H9 (cell line): ENCODE results near the gene CADM1. TPM values are rescaled to one million over a fixed set of nuclear protein-coding genes. Genes with fewer than 3 reads are reported as not detected.

Experiments used
- DNase-seq: peaks from one replicate; pipeline ENCODE4 v3.0.0-alpha.2; 2017
- H2AFZ ChIP-seq: one replicate; pipeline ENCODE4 v1.6.1; 2013; ENCODE audit warnings: mild to moderate bottlenecking, low read length, control low read depth, moderate library complexity
- H2AK5ac ChIP-seq: 2 replicates; pipeline ENCODE4 v1.6.1; 2013; ENCODE audit warnings: low read length, control low read depth, mixed read lengths; ENCODE audit not compliant: insufficient read length
- H2BK120ac ChIP-seq: one replicate; pipeline ENCODE4 v1.6.1; 2013; ENCODE audit warnings: low read depth, mild to moderate bottlenecking, low read length, control low read depth, inconsistent platforms; ENCODE audit not compliant: poor library complexity, severe bottlenecking
- H2BK12ac ChIP-seq: 2 replicates; pipeline ENCODE4 v1.6.1; 2013; ENCODE audit warnings: low read length, control low read depth, mixed read lengths, low read depth; ENCODE audit not compliant: insufficient read length
- H2BK15ac ChIP-seq: 2 replicates; pipeline ENCODE4 v1.6.1; 2013; ENCODE audit warnings: low read depth, low read length, control low read depth
- H2BK20ac ChIP-seq: one replicate; pipeline ENCODE4 v1.6.1; 2013; ENCODE audit warnings: low read depth, mild to moderate bottlenecking, low read length, control low read depth, inconsistent platforms; ENCODE audit not compliant: poor library complexity, severe bottlenecking
- H2BK5ac ChIP-seq: 2 replicates; pipeline ENCODE4 v1.6.1; 2013; ENCODE audit warnings: low read length, control low read depth, mixed read lengths; ENCODE audit not compliant: insufficient read length
- H3K14ac ChIP-seq: 2 replicates; pipeline ENCODE4 v1.6.1; 2013; ENCODE audit warnings: low read length, control low read depth; ENCODE audit not compliant: insufficient read depth
- H3K18ac ChIP-seq: 2 replicates; pipeline ENCODE4 v1.6.1; 2013; ENCODE audit warnings: low read depth, mild to moderate bottlenecking, mixed read lengths, low read length, control low read depth; ENCODE audit not compliant: insufficient read length
- H3K23ac ChIP-seq: 2 replicates; pipeline ENCODE4 v1.6.1; 2013; ENCODE audit warnings: low read length, control low read depth, mixed read lengths, low read depth; ENCODE audit not compliant: insufficient read length
- H3K23me2 ChIP-seq: 2 replicates; pipeline ENCODE4 v1.6.1; 2013; ENCODE audit warnings: low read depth, mild to moderate bottlenecking, mixed read lengths, low read length, control low read depth; ENCODE audit not compliant: insufficient read length, poor library complexity, severe bottlenecking
- H3K27ac ChIP-seq: 2 replicates; pipeline ENCODE4 v1.5.1; 2013; ENCODE audit warnings: low read length, control low read depth, mixed read lengths, low read depth; ENCODE audit not compliant: insufficient read length
- H3K27me3 ChIP-seq: 2 replicates; pipeline ENCODE4 v1.6.1; 2013; ENCODE audit warnings: low read length, control low read depth, inconsistent platforms; ENCODE audit not compliant: insufficient read depth
- H3K4ac ChIP-seq: 2 replicates; pipeline ENCODE4 v1.6.1; 2013; ENCODE audit warnings: low read depth, mild to moderate bottlenecking, control low read depth, inconsistent platforms, low read length, moderate library complexity
- H3K4me1 ChIP-seq: 2 replicates; pipeline ENCODE4 v1.6.1; 2013; ENCODE audit warnings: low read length, control low read depth, inconsistent platforms; ENCODE audit not compliant: insufficient read depth
- H3K4me2 ChIP-seq: 2 replicates; pipeline ENCODE4 v1.6.1; 2013; ENCODE audit warnings: low read length, control low read depth, mixed read lengths; ENCODE audit not compliant: insufficient read length, insufficient read depth
- H3K56ac ChIP-seq: 2 replicates; pipeline ENCODE4 v1.6.1; 2013; ENCODE audit warnings: low read depth, mild to moderate bottlenecking, mixed read lengths, low read length, control low read depth; ENCODE audit not compliant: insufficient read length
- H3K79me1 ChIP-seq: 2 replicates; pipeline ENCODE4 v1.6.1; 2013; ENCODE audit warnings: low read depth, mild to moderate bottlenecking, moderate library complexity, low read length, control low read depth, inconsistent platforms; ENCODE audit not compliant: insufficient read depth, poor library complexity, severe bottlenecking
- H3K79me2 ChIP-seq: 2 replicates; pipeline ENCODE4 v1.6.1; 2013; ENCODE audit warnings: low read length, control low read depth, inconsistent platforms; ENCODE audit not compliant: insufficient read depth
- H3K9ac ChIP-seq: 2 replicates; pipeline ENCODE4 v1.6.1; 2013; ENCODE audit warnings: low read length, control low read depth, mixed read lengths; ENCODE audit not compliant: insufficient read length; ENCODE audit errors: extremely low read depth
- H3K9me3 ChIP-seq: one replicate; pipeline ENCODE4 v1.6.1; 2013; ENCODE audit warnings: low read depth, low read length, inconsistent platforms; ENCODE audit not compliant: control insufficient read depth
- H3T11ph ChIP-seq: one replicate; pipeline ENCODE4 v1.6.1; 2013; ENCODE audit warnings: mild to moderate bottlenecking, low read length, control low read depth, inconsistent platforms
- H4K20me1 ChIP-seq: one replicate; pipeline ENCODE4 v1.6.1; 2013; ENCODE audit not compliant: control insufficient read depth, insufficient read length, insufficient read depth
- H4K5ac ChIP-seq: 2 replicates; pipeline ENCODE4 v1.6.1; 2013; ENCODE audit warnings: low read depth, mild to moderate bottlenecking, mixed read lengths, low read length, control low read depth; ENCODE audit not compliant: insufficient read length
- H4K8ac ChIP-seq: replicated peaks from 2 replicates; pipeline ENCODE4 v1.6.1; 2013; ENCODE audit warnings: low read length, control low read depth, mixed read lengths, low read depth; ENCODE audit not compliant: insufficient read length
- H4K91ac ChIP-seq: 2 replicates; pipeline ENCODE4 v1.6.1; 2013; ENCODE audit warnings: low read depth, mild to moderate bottlenecking, moderate library complexity, mixed read lengths, low read length, control low read depth; ENCODE audit not compliant: insufficient read length
- H3K27ac Mint-ChIP-seq, 3 experiments: 2 replicates in 2 of 3; 3 replicates in 1 of 3; pipeline ENCODE4 v1.8.0; 2020 to 2021; ENCODE audit warnings: mixed read lengths in 3 of 3, mild to moderate bottlenecking in 1 of 3, moderate library complexity in 1 of 3
- H3K27me3 Mint-ChIP-seq: 2 replicates; pipeline ENCODE4 v1.8.0; 2021; ENCODE audit warnings: low read depth, mild to moderate bottlenecking, moderate library complexity, mixed read lengths
- H3K36me3 Mint-ChIP-seq, 3 experiments: 2 replicates in 2 of 3; 3 replicates in 1 of 3; pipeline ENCODE4 v1.8.0; 2020 to 2021; ENCODE audit warnings: low read depth in 3 of 3, mixed read lengths in 3 of 3; ENCODE audit not compliant: insufficient read depth in 1 of 3
- H3K4me1 Mint-ChIP-seq, 2 experiments: 2 replicates each; pipeline ENCODE4 v1.8.0; 2020; ENCODE audit warnings: mixed read lengths in 2 of 2
- H3K4me3 Mint-ChIP-seq, 2 experiments: 2 replicates in 1 of 2; 3 replicates in 1 of 2; pipeline ENCODE4 v1.8.0; 2020 to 2021; ENCODE audit warnings: mild to moderate bottlenecking in 2 of 2, mixed read lengths in 2 of 2, moderate library complexity in 1 of 2
- H3K9me3 Mint-ChIP-seq, 2 experiments: 2 replicates in 1 of 2; 3 replicates in 1 of 2; pipeline ENCODE4 v1.8.0; 2020; ENCODE audit warnings: mild to moderate bottlenecking in 2 of 2, mixed read lengths in 2 of 2, moderate library complexity in 1 of 2
- WGBS: extraction: QIAGEN DNeasy Blood & Tissue Kit; methylation state at CpG from one replicate; pipeline ENCODE4 v1.1.7; 2013; ENCODE audit warnings: missing lambda C conversion rate, low lambda C conversion rate, mixed read lengths; ENCODE audit not compliant: insufficient read length; ENCODE audit errors: extremely low coverage; 5-methylcytosine and 5-hydroxymethylcytosine counted together
- total RNA-seq: library from RNA; stranded (reverse); gene quantifications from 2 replicates; pipeline ENCODE4 v1.2.1, GENCODE V29; 2021
- TF ChIP-seq, protein P1 (sequence below): fragments of 200-600 bp; sonication (generic); conservative IDR thresholded peaks from 3 replicates; pipeline ENCODE4 v1.8.0; 2021; ENCODE audit warnings: antibody characterized with exemption, mild to moderate bottlenecking

Gene CADM1
- total RNA-seq, 1 experiment from 2014 or later = 11.9 TPM

DNA sequence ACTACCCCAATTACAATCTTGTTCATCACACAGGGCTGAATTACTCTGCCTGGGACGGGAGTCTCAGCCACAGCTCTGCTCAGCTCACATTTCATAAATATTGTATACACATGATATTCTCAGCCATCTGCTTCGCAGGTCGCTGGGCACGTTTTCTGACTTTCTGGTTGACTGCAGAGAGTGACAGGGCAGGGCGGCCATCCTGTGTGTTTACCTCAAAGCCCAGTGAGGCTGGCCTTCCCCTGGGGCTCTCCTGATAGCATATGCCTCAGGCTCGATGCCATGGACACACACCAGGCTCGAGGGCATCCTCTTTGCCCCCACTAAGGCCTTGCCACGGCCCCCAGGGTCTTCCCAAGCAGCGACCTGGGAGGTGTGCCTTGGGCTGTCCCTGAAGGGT, 345.0 kb downstream of the CADM1 start:
- Histone ChIP-seq H4K91ac (no peak overlapping the region), H3K56ac (no peak overlapping the region), H3K9me3 (no peaks in the 10 kb centered on the region), H3K4me2 (no peak overlapping the region), H2BK120ac (no peak overlapping the region), H2AFZ (no peak overlapping the region), H2BK5ac (no peak overlapping the region), H3K4ac (no peak overlapping the region), H2BK15ac (no peak overlapping the region), H2BK20ac (no peak overlapping the region), H3K4me1 (peaks cover 7% of the 10 kb centered on the region), H3K79me1 (no peaks in the 10 kb centered on the region), H3K23ac (no peak overlapping the region), H4K8ac (no peak overlapping the region), H2AK5ac (no peak overlapping the region), H3K27me3 (no peaks in the 10 kb centered on the region), H3K9ac (no peak overlapping the region), H3T11ph (no peak overlapping the region), H4K20me1 (no peaks in the 10 kb centered on the region), H3K14ac (no peak overlapping the region; the same call in 1 of the 2 replicates), H4K5ac (no peak overlapping the region), H3K23me2 (no peaks in the 10 kb centered on the region), H3K79me2 (no peaks in the 10 kb centered on the region), H3K27ac (no peak overlapping the region), H3K18ac (no peak overlapping the region), H2BK12ac (no peak overlapping the region)
- H3K4me3 Mint-ChIP-seq = no peak overlapping the region
- peak overlapping the region in 1 of 3 experiments; percentile 45; a peak in 1 of 7 replicates for H3K27ac Mint-ChIP-seq
- H3K36me3 Mint-ChIP-seq = no peaks in the 10 kb centered on the region
- H3K9me3 Mint-ChIP-seq = no peaks in the 10 kb centered on the region; a peak in 1 of 5 replicates
- H3K4me1 Mint-ChIP-seq = peaks cover 25 to 26% of the 10 kb centered on the region in 2 experiments
- TF ChIP-seq, protein P1, sequence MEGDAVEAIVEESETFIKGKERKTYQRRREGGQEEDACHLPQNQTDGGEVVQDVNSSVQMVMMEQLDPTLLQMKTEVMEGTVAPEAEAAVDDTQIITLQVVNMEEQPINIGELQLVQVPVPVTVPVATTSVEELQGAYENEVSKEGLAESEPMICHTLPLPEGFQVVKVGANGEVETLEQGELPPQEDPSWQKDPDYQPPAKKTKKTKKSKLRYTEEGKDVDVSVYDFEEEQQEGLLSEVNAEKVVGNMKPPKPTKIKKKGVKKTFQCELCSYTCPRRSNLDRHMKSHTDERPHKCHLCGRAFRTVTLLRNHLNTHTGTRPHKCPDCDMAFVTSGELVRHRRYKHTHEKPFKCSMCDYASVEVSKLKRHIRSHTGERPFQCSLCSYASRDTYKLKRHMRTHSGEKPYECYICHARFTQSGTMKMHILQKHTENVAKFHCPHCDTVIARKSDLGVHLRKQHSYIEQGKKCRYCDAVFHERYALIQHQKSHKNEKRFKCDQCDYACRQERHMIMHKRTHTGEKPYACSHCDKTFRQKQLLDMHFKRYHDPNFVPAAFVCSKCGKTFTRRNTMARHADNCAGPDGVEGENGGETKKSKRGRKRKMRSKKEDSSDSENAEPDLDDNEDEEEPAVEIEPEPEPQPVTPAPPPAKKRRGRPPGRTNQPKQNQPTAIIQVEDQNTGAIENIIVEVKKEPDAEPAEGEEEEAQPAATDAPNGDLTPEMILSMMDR = no peak
- peaks cover 14% of the 10 kb centered on the region for H3K27me3 Mint-ChIP-seq
- no CpG with 5 or more reads among the region's 9 CpGs for WGBS
- no peak for DNase-seq
